ENCODE measurements around the gene RHO.

DNA sequence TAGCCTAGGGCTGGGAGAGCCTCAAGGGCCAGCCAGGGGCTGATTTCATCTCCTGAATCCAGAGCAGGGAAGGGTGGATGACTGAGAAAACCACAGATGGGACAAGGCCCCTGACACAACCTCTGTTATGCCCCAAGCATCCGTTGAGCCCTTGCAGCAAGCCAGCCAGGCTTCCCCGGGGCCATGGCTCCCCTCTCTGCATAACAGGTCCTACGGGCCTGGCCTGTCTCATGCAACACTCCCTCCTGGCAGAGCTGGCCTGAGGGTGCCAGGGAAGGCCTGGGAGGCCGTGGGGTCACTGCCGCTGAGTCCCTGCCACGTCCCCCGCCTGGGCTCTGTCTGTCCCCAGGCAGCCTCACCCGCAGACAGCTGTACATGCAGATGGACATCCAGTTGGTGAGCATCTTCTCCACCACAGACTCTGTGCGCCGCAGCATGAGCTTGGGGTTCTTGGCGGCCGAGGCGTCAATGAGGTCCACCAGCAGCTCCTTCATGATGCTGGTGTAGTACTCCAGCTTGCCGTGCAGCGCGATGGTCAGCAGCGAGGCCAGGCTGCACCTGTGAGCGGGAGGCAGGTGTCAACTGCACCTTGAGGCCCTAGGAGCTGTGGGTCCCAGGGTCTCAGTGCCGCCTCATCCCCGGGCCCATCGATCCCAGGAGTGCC is 36.7 kb downstream of the RHO start:
- TF ChIP-seq, protein P1, sequence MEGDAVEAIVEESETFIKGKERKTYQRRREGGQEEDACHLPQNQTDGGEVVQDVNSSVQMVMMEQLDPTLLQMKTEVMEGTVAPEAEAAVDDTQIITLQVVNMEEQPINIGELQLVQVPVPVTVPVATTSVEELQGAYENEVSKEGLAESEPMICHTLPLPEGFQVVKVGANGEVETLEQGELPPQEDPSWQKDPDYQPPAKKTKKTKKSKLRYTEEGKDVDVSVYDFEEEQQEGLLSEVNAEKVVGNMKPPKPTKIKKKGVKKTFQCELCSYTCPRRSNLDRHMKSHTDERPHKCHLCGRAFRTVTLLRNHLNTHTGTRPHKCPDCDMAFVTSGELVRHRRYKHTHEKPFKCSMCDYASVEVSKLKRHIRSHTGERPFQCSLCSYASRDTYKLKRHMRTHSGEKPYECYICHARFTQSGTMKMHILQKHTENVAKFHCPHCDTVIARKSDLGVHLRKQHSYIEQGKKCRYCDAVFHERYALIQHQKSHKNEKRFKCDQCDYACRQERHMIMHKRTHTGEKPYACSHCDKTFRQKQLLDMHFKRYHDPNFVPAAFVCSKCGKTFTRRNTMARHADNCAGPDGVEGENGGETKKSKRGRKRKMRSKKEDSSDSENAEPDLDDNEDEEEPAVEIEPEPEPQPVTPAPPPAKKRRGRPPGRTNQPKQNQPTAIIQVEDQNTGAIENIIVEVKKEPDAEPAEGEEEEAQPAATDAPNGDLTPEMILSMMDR (IDR thresholded peaks at IDR 0.05; ENCODE audit: low read length), result no peak
- no peak for TF ChIP-seq EZH2phosphoT487 (IDR thresholded peaks at IDR 0.05; ENCODE audit: low read length)

Measured in MM.1S (cell line).